HG03175 (cell line): ENCODE measurements around the gene SRP9.
"Not testable (repeated sequence)": the region's sequence is repeated elsewhere in the genome, so short reads cannot be mapped to it uniquely, and the experiment has no call there.

Experiments
- ATAC-seq: cut with Tn5 transposase; IDR thresholded peaks from one replicate; pipeline ENCODE4 v1.9.1; 2021; ENCODE audit warnings: mild to moderate bottlenecking, moderate library complexity; ENCODE audit not compliant: unreplicated experiment

SRP9 gene

DNA sequence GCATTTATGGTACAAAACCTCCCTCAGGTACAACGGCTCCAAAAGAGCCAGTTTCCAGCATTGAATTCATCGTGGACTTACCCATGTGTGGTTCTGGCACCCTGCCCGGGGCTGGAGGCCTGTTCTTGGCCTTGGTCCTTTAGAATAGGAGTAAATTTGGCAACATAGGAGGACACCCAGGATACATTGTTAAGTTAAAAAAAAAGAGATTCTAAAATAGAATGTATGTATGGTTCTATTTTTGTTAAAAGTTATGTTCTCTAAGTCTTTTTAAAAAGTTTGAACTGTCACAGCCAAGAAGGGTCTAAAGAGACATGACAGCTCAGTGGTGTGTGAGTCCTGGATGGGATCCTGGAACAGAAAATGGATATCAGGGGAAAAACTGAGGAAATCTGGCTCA lies 58.2 kb downstream of the SRP9 start:
- ATAC-seq = no peak

- not testable (repeated sequence) for ATAC-seq
Measured at GRCh38 chr1:225836296-225836695, 58.7 kb downstream of the SRP9 start.

DNA sequence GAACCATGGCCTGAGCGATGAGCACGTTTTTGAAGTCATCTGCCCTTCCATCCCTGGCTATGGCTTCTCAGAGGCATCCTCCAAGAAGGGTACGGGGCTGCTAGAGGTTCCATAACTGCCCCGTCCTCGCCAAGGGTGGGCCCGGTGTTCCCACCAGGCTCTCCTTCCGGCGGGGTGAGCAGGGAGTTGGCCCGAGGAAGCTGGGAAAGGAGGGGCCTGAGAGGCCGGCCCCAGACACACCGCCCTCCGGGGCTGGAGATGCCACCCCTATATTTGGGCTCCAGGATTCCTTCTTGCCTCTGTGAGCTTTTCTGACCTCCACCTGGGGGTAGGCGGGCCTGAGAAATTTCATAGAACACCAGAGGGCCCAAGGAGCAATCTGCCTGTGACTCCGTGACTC lies 61.2 kb downstream of the SRP9 start:
- no peak for ATAC-seq
